ENCODE measurements around the gene NOL9. TPM values are rescaled to one million over a fixed set of nuclear protein-coding genes. Genes with fewer than 3 reads are reported as not detected.

Gene NOL9
- total and polyA plus RNA-seq, 2 of the 13 experiments (the other 11 are each of a cell fraction or from before 2014, with no cell fraction given): 18.0 to 24.7 TPM

DNA sequence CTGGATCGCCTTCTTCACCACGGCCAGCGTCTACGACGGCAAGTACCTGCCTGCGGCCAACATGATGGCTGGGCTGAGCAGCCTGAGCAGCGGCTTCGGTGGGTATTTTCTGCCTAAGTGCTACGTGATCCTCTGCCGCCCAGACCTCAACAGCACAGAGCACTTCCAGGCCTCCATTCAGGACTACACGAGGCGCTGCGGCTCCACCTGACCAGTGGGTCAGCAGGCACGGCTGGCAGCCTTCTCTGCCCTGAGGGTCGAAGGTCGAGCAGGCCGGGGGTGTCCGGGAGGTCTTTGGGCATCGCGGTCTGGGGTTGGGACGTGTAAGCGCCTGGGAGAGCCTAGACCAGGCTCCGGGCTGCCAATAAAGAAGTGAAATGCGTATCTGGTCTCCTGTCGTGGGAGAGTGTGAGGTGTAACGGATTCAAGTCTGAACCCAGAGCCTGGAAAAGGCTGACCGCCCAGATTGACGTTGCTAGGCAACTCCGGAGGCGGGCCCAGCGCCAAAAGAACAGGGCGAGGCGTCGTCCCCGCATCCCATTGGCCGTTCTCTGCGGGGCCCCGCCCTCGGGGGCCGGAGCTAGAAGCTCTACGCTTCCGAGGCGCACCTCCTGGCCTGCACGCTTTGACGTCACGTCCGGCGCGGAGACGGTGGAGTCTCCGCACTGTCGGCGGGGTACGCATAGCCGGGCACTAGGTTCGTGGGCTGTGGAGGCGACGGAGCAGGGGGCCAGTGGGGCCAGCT is 25.2 kb upstream of the NOL9 start, which contains the start of gene ZBTB48 (continued):
- no peak for TF ChIP-seq GATA4 (IDR thresholded peaks at IDR 0.05; ENCODE audit: borderline replicate concordance, low read depth)
- TF ChIP-seq TGIF2 (CRISPR knock-in tag; IDR thresholded peaks at IDR 0.05): peak; percentile 41; the same call in 1 of the 2 replicates
- no peak for TF ChIP-seq ZNF549 (CRISPR knock-in tag; IDR thresholded peaks at IDR 0.05)
- TF ChIP-seq, protein P1, sequence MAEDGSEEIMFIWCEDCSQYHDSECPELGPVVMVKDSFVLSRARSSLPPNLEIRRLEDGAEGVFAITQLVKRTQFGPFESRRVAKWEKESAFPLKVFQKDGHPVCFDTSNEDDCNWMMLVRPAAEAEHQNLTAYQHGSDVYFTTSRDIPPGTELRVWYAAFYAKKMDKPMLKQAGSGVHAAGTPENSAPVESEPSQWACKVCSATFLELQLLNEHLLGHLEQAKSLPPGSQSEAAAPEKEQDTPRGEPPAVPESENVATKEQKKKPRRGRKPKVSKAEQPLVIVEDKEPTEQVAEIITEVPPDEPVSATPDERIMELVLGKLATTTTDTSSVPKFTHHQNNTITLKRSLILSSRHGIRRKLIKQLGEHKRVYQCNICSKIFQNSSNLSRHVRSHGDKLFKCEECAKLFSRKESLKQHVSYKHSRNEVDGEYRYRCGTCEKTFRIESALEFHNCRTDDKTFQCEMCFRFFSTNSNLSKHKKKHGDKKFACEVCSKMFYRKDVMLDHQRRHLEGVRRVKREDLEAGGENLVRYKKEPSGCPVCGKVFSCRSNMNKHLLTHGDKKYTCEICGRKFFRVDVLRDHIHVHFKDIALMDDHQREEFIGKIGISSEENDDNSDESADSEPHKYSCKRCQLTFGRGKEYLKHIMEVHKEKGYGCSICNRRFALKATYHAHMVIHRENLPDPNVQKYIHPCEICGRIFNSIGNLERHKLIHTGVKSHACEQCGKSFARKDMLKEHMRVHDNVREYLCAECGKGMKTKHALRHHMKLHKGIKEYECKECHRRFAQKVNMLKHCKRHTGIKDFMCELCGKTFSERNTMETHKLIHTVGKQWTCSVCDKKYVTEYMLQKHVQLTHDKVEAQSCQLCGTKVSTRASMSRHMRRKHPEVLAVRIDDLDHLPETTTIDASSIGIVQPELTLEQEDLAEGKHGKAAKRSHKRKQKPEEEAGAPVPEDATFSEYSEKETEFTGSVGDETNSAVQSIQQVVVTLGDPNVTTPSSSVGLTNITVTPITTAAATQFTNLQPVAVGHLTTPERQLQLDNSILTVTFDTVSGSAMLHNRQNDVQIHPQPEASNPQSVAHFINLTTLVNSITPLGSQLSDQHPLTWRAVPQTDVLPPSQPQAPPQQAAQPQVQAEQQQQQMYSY (CRISPR knock-in tag; IDR thresholded peaks at IDR 0.05): no peak
- TF ChIP-seq, protein P2, sequence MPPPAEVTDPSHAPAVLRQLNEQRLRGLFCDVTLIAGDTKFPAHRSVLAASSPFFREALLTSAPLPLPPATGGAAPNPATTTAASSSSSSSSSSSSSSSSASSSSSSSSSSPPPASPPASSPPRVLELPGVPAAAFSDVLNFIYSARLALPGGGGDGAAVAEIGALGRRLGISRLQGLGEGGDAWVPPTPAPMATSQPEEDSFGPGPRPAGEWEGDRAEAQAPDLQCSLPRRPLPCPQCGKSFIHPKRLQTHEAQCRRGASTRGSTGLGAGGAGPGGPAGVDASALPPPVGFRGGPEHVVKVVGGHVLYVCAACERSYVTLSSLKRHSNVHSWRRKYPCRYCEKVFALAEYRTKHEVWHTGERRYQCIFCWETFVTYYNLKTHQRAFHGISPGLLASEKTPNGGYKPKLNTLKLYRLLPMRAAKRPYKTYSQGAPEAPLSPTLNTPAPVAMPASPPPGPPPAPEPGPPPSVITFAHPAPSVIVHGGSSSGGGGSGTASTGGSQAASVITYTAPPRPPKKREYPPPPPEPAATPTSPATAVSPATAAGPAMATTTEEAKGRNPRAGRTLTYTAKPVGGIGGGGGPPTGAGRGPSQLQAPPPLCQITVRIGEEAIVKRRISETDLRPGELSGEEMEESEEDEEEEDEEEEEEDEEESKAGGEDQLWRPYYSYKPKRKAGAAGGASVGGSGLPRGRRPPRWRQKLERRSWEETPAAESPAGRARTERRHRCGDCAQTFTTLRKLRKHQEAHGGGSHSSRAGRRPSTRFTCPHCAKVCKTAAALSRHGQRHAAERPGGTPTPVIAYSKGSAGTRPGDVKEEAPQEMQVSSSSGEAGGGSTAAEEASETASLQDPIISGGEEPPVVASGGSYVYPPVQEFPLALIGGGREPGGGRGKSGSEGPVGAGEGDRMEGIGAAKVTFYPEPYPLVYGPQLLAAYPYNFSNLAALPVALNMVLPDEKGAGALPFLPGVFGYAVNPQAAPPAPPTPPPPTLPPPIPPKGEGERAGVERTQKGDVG (CRISPR knock-in tag; IDR thresholded peaks at IDR 0.05; ENCODE audit: borderline replicate concordance): no peak; the same call in 1 of the 2 replicates
- TF ChIP-seq ZFAT (CRISPR knock-in tag; conservative IDR thresholded peaks at IDR 0.05): no peak
- peak; percentile 63; the same call in 1 of the 2 replicates for TF ChIP-seq ETV5 (CRISPR knock-in tag; IDR thresholded peaks at IDR 0.05; ENCODE audit: borderline replicate concordance)
- no peak for TF ChIP-seq ZNF530 (CRISPR knock-in tag; IDR thresholded peaks at IDR 0.05; ENCODE audit: low read depth)
- TF ChIP-seq, protein P3, sequence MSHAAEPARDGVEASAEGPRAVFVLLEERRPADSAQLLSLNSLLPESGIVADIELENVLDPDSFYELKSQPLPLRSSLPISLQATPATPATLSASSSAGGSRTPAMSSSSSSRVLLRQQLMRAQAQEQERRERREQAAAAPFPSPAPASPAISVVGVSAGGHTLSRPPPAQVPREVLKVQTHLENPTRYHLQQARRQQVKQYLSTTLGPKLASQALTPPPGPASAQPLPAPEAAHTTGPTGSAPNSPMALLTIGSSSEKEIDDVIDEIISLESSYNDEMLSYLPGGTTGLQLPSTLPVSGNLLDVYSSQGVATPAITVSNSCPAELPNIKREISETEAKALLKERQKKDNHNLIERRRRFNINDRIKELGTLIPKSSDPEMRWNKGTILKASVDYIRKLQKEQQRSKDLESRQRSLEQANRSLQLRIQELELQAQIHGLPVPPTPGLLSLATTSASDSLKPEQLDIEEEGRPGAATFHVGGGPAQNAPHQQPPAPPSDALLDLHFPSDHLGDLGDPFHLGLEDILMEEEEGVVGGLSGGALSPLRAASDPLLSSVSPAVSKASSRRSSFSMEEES (CRISPR knock-in tag; IDR thresholded peaks at IDR 0.05): 0 out of 2 replicates have a peak, but pooled peaks have one; percentile 10
- TF ChIP-seq, protein P4, sequence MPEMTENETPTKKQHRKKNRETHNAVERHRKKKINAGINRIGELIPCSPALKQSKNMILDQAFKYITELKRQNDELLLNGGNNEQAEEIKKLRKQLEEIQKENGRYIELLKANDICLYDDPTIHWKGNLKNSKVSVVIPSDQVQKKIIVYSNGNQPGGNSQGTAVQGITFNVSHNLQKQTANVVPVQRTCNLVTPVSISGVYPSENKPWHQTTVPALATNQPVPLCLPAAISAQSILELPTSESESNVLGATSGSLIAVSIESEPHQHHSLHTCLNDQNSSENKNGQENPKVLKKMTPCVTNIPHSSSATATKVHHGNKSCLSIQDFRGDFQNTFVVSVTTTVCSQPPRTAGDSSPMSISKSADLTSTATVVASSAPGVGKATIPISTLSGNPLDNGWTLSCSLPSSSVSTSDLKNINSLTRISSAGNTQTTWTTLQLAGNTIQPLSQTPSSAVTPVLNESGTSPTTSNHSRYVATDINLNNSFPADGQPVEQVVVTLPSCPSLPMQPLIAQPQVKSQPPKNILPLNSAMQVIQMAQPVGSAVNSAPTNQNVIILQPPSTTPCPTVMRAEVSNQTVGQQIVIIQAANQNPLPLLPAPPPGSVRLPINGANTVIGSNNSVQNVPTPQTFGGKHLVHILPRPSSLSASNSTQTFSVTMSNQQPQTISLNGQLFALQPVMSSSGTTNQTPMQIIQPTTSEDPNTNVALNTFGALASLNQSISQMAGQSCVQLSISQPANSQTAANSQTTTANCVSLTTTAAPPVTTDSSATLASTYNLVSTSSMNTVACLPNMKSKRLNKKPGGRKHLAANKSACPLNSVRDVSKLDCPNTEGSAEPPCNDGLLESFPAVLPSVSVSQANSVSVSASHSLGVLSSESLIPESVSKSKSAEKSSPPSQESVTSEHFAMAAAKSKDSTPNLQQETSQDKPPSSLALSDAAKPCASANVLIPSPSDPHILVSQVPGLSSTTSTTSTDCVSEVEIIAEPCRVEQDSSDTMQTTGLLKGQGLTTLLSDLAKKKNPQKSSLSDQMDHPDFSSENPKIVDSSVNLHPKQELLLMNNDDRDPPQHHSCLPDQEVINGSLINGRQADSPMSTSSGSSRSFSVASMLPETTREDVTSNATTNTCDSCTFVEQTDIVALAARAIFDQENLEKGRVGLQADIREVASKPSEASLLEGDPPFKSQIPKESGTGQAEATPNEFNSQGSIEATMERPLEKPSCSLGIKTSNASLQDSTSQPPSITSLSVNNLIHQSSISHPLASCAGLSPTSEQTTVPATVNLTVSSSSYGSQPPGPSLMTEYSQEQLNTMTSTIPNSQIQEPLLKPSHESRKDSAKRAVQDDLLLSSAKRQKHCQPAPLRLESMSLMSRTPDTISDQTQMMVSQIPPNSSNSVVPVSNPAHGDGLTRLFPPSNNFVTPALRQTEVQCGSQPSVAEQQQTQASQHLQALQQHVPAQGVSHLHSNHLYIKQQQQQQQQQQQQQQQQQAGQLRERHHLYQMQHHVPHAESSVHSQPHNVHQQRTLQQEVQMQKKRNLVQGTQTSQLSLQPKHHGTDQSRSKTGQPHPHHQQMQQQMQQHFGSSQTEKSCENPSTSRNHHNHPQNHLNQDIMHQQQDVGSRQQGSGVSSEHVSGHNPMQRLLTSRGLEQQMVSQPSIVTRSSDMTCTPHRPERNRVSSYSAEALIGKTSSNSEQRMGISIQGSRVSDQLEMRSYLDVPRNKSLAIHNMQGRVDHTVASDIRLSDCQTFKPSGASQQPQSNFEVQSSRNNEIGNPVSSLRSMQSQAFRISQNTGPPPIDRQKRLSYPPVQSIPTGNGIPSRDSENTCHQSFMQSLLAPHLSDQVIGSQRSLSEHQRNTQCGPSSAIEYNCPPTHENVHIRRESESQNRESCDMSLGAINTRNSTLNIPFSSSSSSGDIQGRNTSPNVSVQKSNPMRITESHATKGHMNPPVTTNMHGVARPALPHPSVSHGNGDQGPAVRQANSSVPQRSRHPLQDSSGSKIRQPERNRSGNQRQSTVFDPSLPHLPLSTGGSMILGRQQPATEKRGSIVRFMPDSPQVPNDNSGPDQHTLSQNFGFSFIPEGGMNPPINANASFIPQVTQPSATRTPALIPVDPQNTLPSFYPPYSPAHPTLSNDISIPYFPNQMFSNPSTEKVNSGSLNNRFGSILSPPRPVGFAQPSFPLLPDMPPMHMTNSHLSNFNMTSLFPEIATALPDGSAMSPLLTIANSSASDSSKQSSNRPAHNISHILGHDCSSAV (CRISPR knock-in tag; IDR thresholded peaks at IDR 0.05; ENCODE audit: borderline replicate concordance): no peak
- no peak; the same call in 1 of the 2 replicates for TF ChIP-seq ZNF629 (CRISPR knock-in tag; conservative IDR thresholded peaks at IDR 0.05)
